Activated CD4-positive, alpha-beta T cell treated with anti-CD3 and anti-CD28 coated beads for 48 hours (primary cell): ENCODE data around the gene DNAI7.
A peak's percentile ranks its signal among the peaks of the same experiment; 100 is the strongest.

ENCODE experiments used
- DNase-seq: peaks from one replicate; pipeline ENCODE4 v3.0.0-alpha.2; 2020

Gene DNAI7, protein sequence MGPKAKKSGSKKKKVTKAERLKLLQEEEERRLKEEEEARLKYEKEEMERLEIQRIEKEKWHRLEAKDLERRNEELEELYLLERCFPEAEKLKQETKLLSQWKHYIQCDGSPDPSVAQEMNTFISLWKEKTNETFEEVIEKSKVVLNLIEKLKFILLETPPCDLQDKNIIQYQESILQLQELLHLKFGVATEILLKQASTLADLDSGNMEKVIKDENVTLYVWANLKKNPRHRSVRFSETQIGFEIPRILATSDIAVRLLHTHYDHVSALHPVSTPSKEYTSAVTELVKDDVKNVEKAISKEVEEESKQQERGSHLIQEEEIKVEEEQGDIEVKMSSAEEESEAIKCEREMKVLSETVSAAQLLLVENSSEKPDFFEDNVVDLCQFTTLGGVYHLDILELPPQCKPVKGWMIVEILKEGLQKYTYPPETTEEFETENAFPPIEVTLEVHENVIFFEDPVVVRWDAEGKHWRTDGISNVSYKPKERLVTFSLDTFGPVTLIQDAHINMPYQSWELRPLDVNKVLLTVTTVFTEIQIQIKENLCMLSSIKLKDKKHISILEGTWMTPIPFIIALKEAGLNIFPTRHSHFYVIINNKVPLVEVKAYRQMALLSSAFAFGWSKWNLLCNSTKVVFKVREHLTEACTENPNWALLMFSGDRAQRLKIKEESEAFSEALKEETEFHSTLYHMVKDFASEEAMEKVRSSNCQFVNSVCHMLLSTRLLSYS

GRCh38 chr12:25195056-25195971 is at the start of gene DNAI7, which contains the start of gene ETFRF1:
DNAI7 (minus strand) TSS chr12:25195160; CDS start chr12:25195078, 82 bp downstream.
ETFRF1 (plus strand) TSS chr12:25195237; CDS start chr12:25203957, 8,720 bp downstream.
- DNase-seq = peak; percentile 98

- no peak for DNase-seq
These were observed 48.7 kb upstream of the DNAI7 start for GRCh38 chr12:25243680-25243990.

GRCh38 chr12:25242981-25243679 is 48.2 kb upstream of the DNAI7 start:
- DNase-seq = no peak

- no peak for DNase-seq
These were observed 46.4 kb upstream of the DNAI7 start for GRCh38 chr12:25241167-25242020.

DNA sequence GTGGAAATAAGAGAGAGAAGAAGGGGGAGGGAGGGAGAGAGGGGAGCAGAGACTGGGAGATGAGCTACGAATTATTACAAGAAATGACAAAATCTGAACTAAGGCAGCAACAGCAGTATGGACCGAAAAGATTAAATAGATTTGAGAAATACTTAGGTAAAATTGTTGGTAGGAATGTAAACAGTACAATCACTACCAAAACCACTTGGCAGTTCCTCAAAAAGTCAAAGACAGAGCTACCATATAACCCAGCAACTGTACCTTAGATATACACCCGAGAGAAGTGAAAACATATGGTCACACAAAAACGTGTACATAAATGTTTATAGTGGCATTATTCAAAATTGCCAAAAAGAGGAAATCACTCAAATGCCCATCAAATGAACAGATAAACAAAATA is 41.7 kb upstream of the DNAI7 start:
- DNase-seq = no peak

DNA sequence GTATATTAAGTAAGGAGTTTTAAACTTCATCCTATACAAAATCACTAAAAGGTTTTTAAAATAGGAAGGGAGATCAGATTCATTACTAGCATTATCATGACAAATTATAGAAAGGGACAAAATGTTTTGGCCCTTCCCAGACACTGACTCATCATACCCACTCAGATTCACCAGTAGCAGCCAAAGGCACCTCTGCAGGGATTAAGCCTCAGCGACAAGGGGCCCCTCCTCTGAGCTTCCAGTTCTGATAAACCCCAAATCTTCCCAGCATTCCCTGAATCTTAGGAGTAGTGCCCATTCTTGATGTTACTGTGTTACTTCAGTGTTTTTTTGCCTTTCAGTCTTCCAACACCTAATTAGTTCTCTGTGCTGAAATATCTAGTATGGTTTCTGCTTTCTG is 41.2 kb upstream of the DNAI7 start:
- no peak for DNase-seq

GRCh38 chr12:25213338-25213737 is 18.4 kb upstream of the DNAI7 start:
- DNase-seq = no peak

- DNase-seq = no peak
These were observed 13.6 kb upstream of the DNAI7 start for GRCh38 chr12:25208554-25208953.

GRCh38 chr12:25207846-25208245 is 12.9 kb upstream of the DNAI7 start:
- no peak for DNase-seq

DNA sequence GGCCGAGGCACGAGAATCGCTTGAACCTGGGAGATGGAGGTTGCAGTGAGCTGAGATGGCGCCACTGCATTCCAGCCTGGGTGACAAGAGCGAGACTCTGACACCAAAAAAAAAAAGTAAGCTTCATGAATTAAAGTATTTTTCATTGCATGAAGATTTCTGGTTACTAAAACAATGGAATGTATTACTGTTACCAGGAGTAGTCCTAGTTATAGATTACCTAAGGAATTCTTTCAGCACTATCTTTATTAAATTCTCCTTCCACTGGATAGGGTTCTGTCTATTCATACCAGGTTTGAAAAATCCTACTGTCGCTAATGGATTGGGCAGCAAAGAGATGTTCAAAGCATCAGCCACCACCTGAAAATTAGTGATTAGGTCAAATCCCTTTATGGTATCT is 12.5 kb upstream of the DNAI7 start:
- DNase-seq = no peak

- no peak for DNase-seq
These were observed 7.2 kb upstream of the DNAI7 start for GRCh38 chr12:25202137-25202536.

DNA sequence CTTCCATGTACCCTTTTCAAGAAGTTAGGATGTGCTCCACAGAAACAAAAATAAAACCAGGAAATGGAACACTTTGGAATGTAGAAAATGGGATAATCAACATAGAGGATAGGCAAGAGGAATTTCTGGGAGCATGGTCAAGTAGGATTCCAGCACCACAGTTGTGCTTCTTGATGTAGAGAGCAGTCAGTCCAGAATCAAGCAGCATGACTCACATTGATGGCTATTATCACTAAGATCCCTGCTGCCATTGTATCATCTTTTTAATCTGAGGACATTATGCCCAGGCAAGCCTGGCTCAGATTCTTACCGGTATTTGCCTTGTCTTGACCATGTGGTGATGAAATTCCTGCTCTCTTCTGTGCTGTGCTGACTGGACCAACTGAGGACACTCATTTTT is 5.7 kb upstream of the DNAI7 start:
- no peak for DNase-seq

DNA sequence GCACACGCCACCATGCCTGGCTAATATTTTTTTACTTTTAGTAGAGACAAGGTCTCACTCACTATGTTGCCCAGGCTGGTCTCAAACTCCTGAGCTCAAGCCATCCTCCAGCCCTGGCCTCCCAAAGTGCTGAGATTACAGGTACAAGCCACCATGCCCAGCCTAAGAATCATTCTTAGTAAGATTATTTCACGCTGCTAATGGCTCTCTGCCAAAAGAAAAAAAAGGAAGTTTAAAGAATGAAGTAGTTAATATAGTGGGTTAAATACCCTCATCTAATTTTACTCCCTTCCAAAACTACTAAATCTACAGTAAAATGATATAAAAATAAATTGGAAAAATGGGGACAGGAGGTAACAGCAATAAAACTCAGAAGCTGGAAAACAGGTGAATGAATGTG is 2.6 kb upstream of the DNAI7 start:
- no peak for DNase-seq

DNA sequence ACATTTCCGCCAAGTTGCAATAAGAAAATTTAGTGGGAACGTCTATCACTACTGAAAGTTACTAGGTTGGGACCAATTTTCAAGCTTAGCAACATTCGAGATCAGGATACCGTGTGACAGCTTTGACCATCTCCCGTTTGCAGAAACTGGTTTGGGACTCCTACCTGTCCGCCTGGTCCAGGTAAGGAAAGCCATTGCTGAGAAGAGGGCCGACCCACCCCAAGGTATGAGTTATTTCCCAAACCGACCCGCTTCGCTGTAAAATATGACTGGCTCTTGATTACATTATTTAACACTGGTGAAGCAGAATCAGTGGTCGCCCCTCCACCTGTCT is 271 bp downstream of the DNAI7 start:
- DNase-seq = no peak

DNA sequence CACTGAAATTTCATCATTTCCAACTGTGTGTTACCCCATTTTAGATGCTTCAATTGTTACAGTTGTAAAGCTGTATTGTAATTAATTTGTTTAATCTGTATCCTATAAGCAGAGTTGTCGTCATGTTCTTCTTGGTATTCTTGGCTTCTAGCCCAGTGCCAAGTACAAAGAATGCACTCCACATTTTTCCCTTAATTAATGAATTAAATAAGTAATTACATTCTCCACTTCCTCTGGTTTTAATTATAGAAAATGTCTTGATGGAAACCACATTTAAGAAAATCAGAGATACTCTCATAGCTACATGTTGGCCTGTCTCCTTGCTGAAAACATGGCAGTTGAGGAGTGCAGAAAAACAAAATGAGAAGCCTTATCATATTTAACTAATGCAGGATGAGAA is 746 bp downstream of the DNAI7 start:
- no peak for DNase-seq

DNA sequence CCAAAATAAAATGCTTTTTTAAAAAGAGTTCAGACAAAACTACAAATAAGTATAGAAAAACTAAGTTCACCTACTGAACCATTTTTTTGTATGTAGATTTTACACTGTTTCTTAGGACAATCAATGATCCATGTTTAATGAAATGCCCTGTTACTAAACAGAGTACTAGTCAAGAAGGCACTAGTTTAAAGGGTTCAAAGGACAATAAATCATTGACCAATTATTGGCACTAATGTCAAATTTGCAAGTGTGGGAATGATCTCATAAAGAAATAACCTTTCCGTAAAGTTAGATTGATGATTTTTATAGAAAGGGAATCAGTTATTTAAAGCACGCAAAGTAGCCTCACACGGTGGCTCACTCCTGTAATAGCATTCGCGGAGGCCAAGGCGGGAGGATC is 4.2 kb downstream of the DNAI7 start:
- no peak for DNase-seq

DNA sequence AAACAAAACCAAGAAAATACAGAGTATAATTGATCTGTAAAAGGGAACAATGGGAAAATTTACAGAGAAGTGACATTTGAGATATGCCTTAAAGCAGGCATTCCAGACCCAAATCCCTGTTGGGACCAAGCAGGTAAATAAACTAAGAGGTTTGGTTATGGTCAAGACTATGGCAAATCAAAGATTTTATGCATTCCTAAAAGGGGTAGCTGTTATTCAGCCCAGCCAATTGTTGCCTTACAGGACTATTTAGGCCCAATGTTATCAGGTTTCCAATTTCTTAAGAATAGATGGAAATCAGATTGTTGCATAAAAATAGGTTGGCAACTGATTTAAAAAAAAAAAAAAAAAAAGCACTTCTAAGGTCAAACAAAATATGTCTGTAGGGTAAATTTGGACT is 5.3 kb downstream of the DNAI7 start:
- DNase-seq = no peak

DNA sequence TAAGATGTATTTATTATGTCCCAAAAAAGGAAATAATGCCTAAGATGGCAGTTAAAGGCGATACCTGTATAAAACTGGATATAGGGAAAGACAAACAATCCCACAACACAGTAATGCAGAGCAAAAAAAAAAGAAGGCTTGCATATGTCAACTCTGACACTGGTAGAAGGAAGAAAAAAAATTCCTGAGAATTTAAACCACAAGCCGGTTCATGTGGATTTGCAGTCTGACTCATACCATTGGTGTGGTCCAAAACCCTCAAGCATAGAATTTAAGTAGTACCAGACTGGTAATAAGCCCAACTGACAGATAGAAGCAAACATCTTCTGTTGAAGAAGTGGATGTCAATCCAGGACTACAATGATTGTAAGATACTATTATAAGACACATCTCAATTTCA is 7.2 kb downstream of the DNAI7 start:
- no peak for DNase-seq

DNA sequence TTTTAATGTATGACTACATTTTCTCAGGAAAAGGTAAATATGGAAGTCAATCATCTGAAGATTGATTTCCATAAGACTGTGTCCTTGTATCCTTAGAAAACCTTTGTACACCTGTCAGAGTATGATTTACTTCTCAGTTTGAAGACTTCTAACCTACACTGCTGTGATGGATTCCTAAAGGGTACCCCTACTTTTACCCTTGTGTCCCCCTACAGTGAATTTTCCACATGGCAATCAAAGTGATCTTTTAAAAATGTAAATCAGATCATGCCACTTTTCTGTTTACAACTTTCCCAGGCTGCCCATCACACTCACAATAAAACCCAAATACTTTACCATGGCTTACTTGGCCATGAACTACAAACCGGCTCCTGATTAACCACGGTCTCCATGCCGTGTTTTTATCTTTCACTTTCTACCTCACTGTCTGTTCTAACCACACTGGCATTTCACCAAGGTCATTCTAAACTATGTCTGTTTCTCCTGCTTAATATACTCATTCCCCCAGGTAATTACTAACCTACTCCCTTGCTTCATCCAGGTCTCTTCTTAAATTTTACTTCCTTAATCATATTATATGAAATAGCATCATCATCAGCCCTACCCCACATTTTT is 8.1 kb downstream of the DNAI7 start:
- no peak for DNase-seq

DNA sequence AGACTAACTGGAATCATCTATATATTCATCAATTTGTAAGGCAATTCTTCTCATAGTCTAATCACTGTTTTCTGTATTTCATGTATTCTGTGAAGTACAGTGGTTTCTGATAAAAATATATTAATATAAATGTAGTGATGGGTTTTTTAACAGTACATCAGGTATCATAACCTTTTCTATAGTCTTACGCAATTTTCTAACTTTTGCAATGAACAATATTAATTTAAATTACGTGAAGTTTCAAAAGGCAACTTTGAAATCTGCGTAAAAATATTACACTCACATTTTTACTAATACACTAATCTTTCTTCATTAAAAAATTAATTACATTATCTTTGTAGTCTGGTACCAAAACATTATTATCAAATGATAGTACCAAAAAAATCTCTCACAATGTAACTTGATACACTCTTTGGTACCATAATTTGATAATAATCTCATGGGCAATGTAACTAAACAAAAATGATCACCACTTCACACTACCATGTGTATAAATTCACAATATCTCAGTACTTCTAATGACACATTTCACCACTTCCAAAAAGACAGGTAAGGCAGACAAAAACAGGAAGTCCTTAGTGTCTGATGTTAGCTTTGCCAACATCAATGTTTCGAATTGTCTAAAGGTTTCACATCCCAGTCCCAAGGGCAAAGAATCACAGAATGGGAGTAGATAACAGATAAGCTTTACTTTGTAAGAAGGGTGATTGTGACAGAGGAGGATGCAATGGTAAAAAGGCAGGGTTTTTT is 8.7 kb downstream of the DNAI7 start:
- no peak for DNase-seq

DNA sequence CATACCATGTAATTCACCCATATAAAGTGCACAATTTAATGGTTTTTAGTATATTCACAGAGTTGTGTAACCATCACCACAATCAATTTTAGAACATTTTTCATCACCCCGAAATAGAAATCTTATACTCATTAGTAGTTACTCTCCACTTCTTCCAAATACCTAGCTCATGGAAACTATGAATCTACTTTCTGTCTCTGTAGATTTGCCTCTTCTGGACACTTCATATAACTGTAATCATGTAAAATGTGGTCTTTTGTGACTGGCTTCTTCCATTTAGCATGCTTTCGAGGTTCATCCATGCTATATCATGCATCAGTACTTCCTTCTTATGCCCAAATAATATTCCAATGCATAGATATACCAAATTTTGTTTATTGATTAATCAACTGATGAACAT is 10.8 kb downstream of the DNAI7 start:
- DNase-seq = no peak
